Epithelial cell of esophagus (primary cell): Measurements from ENCODE around the gene AAMDC.
"Not testable (repeated sequence)": the region's sequence is repeated elsewhere in the genome, so short reads cannot be mapped to it uniquely, and the experiment has no call there.

Experiments
- DNase-seq: peaks from one replicate; pipeline ENCODE4 v3.0.0; 2010; ENCODE audit warnings: low read depth
- H3K4me3 ChIP-seq: 2 replicates; pipeline ENCODE4 v1.5.1; 2011; ENCODE audit warnings: mild to moderate bottlenecking, low read length, control low read depth
- CTCF ChIP-seq: IDR thresholded peaks from 2 replicates; pipeline ENCODE4 v1.5.1; 2011; ENCODE audit warnings: low read depth, mild to moderate bottlenecking, low read length, control low read depth, inconsistent platforms; ENCODE audit not compliant: insufficient read depth; ENCODE audit errors: missing control alignments

The AAMDC gene

GRCh38 chr11:77819411-77819920, 1.5 kb upstream of the AAMDC start:
- TF ChIP-seq CTCF: peak; percentile 33
- peak overlapping the region; percentile 94 for H3K4me3 ChIP-seq
- DNase-seq: peak; percentile 91

GRCh38 chr11:77819921-77820564, 901 bp upstream of the AAMDC start:
- DNase-seq: peak; percentile 41
- TF ChIP-seq CTCF: no peak
- peak overlapping the region; percentile 94 for H3K4me3 ChIP-seq

- no peak for TF ChIP-seq CTCF
- H3K4me3 ChIP-seq: peak overlapping the region; percentile 94
- peak; percentile 27 for DNase-seq
Measured at GRCh38 chr11:77821349-77821851, 456 bp downstream of the AAMDC start.

- not testable (repeated sequence) for DNase-seq, H3K4me3 ChIP-seq
Measured at GRCh38 chr11:77822126-77822525, 1.2 kb downstream of the AAMDC start.

GRCh38 chr11:77823775-77824174, 2.8 kb downstream of the AAMDC start:
- no peak for DNase-seq
- no peak for TF ChIP-seq CTCF
- H3K4me3 ChIP-seq: no peak overlapping the region

GRCh38 chr11:77828926-77829325, 8.0 kb downstream of the AAMDC start:
- H3K4me3 ChIP-seq: no peak overlapping the region
- DNase-seq: no peak
- no peak for TF ChIP-seq CTCF

- no peak overlapping the region for H3K4me3 ChIP-seq
- DNase-seq: no peak
- TF ChIP-seq CTCF: no peak
Measured at GRCh38 chr11:77833302-77833701, 12.4 kb downstream of the AAMDC start.
